ENCODE data around the gene NAT8.

- TF ChIP-seq CTCF (conservative IDR thresholded peaks at IDR 0.05 in 1 of 2, IDR thresholded peaks at IDR 0.05 in 1 of 2; ENCODE audit: low read depth in 1 of 2, low read length in 2 of 2) (no peak), EZH2 (IDR thresholded peaks at IDR 0.05; ENCODE audit: low read length, missing control alignments) (no peak)
Measured at GRCh38 chr2:73594251-73594650, 48.0 kb downstream of the NAT8 start.

Measured in fibroblast of lung (primary cell).